Activated CD8-positive, alpha-beta memory T cell treated with anti-CD3 and anti-CD28 coated beads, Interleukin-2, amount 50 U/mL, for 24 hours (primary cell): Measurements from ENCODE around the gene MAP3K1.

Experiments
- DNase-seq: peaks from one replicate; pipeline ENCODE4 v3.0.0-alpha.2; 2020; ENCODE audit errors: extremely low read depth

The MAP3K1 gene

GRCh38 chr5:56849671-56850070, 34.3 kb downstream of the MAP3K1 start:
- DNase-seq: no peak

GRCh38 chr5:56850423-56850822, 35.1 kb downstream of the MAP3K1 start:
- no peak for DNase-seq

- no peak for DNase-seq
These were observed 36.1 kb downstream of the MAP3K1 start for GRCh38 chr5:56851258-56851941.

- DNase-seq: no peak
These were observed 37.1 kb downstream of the MAP3K1 start for GRCh38 chr5:56852228-56853000.

GRCh38 chr5:56853698-56854097, 38.3 kb downstream of the MAP3K1 start:
- no peak for DNase-seq

- DNase-seq: no peak
These were observed 39.6 kb downstream of the MAP3K1 start for GRCh38 chr5:56854920-56855319.

GRCh38 chr5:56856541-56857178, 41.3 kb downstream of the MAP3K1 start:
- no peak for DNase-seq

- DNase-seq: no peak
These were observed 43.6 kb downstream of the MAP3K1 start for GRCh38 chr5:56858777-56859442.

- no peak for DNase-seq
These were observed 46.6 kb downstream of the MAP3K1 start for GRCh38 chr5:56861893-56862485.

- no peak for DNase-seq
These were observed 47.6 kb downstream of the MAP3K1 start for GRCh38 chr5:56862909-56863308.

- no peak for DNase-seq
These were observed 56.4 kb downstream of the MAP3K1 start for GRCh38 chr5:56871777-56872176.

GRCh38 chr5:56873056-56873455, 57.7 kb downstream of the MAP3K1 start:
- no peak for DNase-seq

- no peak for DNase-seq
These were observed 61.0 kb downstream of the MAP3K1 start for GRCh38 chr5:56876327-56876726.

GRCh38 chr5:56881571-56881970, 66.2 kb downstream of the MAP3K1 start:
- DNase-seq: no peak

- DNase-seq: no peak
These were observed 78.1 kb downstream of the MAP3K1 start for GRCh38 chr5:56893251-56893951.

- DNase-seq: no peak
These were observed 81.4 kb downstream of the MAP3K1 start for GRCh38 chr5:56896763-56897162.

GRCh38 chr5:56898213-56898612, 82.9 kb downstream of the MAP3K1 start:
- DNase-seq: no peak

GRCh38 chr5:56900395-56900794, 85.0 kb downstream of the MAP3K1 start:
- no peak for DNase-seq

- no peak for DNase-seq
These were observed 85.7 kb downstream of the MAP3K1 start for GRCh38 chr5:56900858-56901578.

- DNase-seq: no peak
These were observed 93.6 kb downstream of the MAP3K1 start for GRCh38 chr5:56908942-56909293.
